SH-SY5Y (cell line): ENCODE data around the gene CCDC200.

Source experiments
- GATA2 ChIP-seq: IDR thresholded peaks from 2 replicates; pipeline ENCODE4 v1.6.1; 2011; ENCODE audit warnings: mild to moderate bottlenecking, low read depth, low read length
- GATA3 ChIP-seq: IDR thresholded peaks from 2 replicates; pipeline ENCODE4 v1.6.1; 2011; ENCODE audit warnings: low read depth, mild to moderate bottlenecking, low read length, moderate library complexity

DNA sequence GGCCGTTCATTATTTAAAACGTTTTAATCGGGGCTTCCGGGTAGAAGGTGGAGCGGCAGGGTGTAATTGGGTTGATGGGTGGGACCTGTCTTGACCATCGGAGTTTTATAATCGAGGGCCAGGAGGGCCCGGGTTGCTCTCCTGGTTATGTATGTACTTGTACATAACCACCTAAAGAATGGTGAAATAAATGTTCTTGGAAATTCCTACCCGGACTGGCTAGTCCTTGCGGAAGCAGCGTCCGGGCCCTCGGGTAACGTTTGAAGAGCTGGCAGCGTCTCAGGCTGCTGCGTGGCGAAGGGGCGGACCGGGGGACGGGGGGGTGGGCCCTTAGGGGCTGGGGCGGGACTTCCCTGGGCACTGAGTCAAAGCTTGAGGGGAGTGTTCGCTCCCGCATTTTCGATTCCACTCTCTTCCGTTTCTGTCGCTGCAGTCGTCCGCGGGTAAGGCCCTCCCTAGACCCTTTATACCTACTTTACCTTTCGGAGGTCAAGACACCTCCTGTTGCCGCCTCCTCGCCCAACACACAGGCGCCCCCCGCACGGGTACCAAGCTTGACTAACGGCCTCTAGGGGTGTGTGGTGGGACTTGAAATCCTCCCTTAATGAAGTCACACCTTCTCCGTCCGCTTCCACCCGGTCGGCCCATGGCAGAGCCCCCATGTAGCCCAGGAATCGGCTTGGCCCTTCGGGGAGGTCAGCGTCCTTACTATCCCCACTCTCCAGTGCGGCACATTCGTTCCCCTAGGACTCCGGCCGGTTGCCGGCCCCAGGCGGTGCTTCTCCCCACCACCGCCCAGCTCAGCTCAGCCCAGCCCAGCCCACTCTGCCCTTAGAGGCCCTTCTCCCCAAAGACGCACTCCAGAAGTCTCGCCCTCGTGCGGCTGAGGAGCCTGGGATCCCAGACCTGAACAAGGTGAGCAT lies 16.7 kb downstream of the CCDC200 start, which contains the start of gene TMEM106A:
- TF ChIP-seq GATA2 (no peak), GATA3 (no peak)
